Muscle of back (tissue), 11 donors: ENCODE measurements around the gene GPR153. TPM values are rescaled to one million over a fixed set of nuclear protein-coding genes. Genes with fewer than 3 reads are reported as not detected.

Experiments
- DNase-seq, 3 donors: peaks; one replicate each; pipeline versions ENCODE4 v3.0.0 to v3.0.0-alpha.2; 2013
- polyA plus RNA-seq, 10 donors: library from polyadenylated mRNA; unstranded; fragments of 120-200 nt; gene quantifications; one replicate each; pipeline ENCODE4 v1.2.1, GENCODE V29; 2013; ENCODE audit not compliant: insufficient read length in 10 of 10

GPR153 gene
- polyA plus RNA-seq, 10 donors = 9.5 to 26.1 (median 14.6) TPM

- DNase-seq = no peak
These were observed 9.5 kb upstream of the GPR153 start for GRCh38 chr1:6270401-6270800.

GRCh38 chr1:6269720-6270400 is 9.0 kb upstream of the GPR153 start:
- peak in 1 of 3 donors; percentile 78 for DNase-seq

- no peak for DNase-seq
These were observed 8.4 kb upstream of the GPR153 start for GRCh38 chr1:6269296-6269695.

- no peak for DNase-seq
These were observed 7.5 kb upstream of the GPR153 start for GRCh38 chr1:6268415-6268814.

- DNase-seq = no peak
These were observed 6.9 kb upstream of the GPR153 start for GRCh38 chr1:6267686-6268322.

GRCh38 chr1:6266641-6267040 is 5.7 kb upstream of the GPR153 start:
- DNase-seq = no peak

GRCh38 chr1:6265151-6265550 is 4.3 kb upstream of the GPR153 start:
- DNase-seq = no peak

- peak in 1 of 3 donors; percentile 48 for DNase-seq
These were observed 2.8 kb upstream of the GPR153 start for GRCh38 chr1:6263716-6264115.

GRCh38 chr1:6262555-6263420 is 1.9 kb upstream of the GPR153 start:
- DNase-seq = peak; percentile 75 to 95 (median 89)

GRCh38 chr1:6261615-6261995 is 707 bp upstream of the GPR153 start:
- DNase-seq = peak; percentile 62 to 78 (median 67)

GRCh38 chr1:6260433-6260934 is 414 bp downstream of the GPR153 start:
- peak in 1 of 3 donors; percentile 71 for DNase-seq

GRCh38 chr1:6259491-6260362 is 1.2 kb downstream of the GPR153 start:
- peak in 1 of 3 donors; percentile 89 for DNase-seq

GRCh38 chr1:6258675-6259074 is 2.2 kb downstream of the GPR153 start:
- no peak for DNase-seq

GRCh38 chr1:6257541-6258069 is 3.3 kb downstream of the GPR153 start:
- no peak for DNase-seq

- DNase-seq = no peak
These were observed 4.3 kb downstream of the GPR153 start for GRCh38 chr1:6256645-6257044.

GRCh38 chr1:6254691-6255090 is 6.2 kb downstream of the GPR153 start:
- no peak for DNase-seq

- no peak for DNase-seq
These were observed 7.5 kb downstream of the GPR153 start for GRCh38 chr1:6253380-6253779.

GRCh38 chr1:6252374-6252710 is 8.6 kb downstream of the GPR153 start:
- no peak for DNase-seq

GRCh38 chr1:6251681-6252373 is 9.1 kb downstream of the GPR153 start:
- DNase-seq = no peak

GRCh38 chr1:6251233-6251632 is 9.7 kb downstream of the GPR153 start:
- no peak for DNase-seq
